Natural killer cell treated with Interleukin-12 subunit alpha and Interleukin-12 subunit beta and Interleukin-15 and Interleukin-18, amount 100 ng/mL, for 72 hours (primary cell): ENCODE data around the gene CAV2. TPM values are rescaled to one million over a fixed set of nuclear protein-coding genes. Genes with fewer than 3 reads are reported as not detected.

Source experiments
- ATAC-seq, 2 donors: fragments of 150-1000 bp; cut with Tn5 transposase in 1 of 2; sonication (Bioruptor Pico), chemical (Tn5 transposase) in 1 of 2; 2 replicates each; pipeline ENCODE4 v1.10.0; 2021
- DNase-seq: peaks from one replicate; pipeline ENCODE4 v3.0.0; 2022; ENCODE audit warnings: low spot score
- H3K27ac Mint-ChIP-seq, 2 donors: 1 replicate in 1 of 2; 2 replicates in 1 of 2; pipeline ENCODE4 v1.8.0; 2022; ENCODE audit warnings: mixed read lengths in 2 of 2, mild to moderate bottlenecking in 1 of 2, moderate library complexity in 1 of 2
- H3K27me3 Mint-ChIP-seq, 2 donors: 1 replicate in 1 of 2; 2 replicates in 1 of 2; pipeline ENCODE4 v1.8.0; 2022; ENCODE audit warnings: mixed read lengths in 2 of 2
- H3K36me3 Mint-ChIP-seq: one replicate; pipeline ENCODE4 v1.8.0; 2022; ENCODE audit warnings: mixed read lengths
- H3K4me1 Mint-ChIP-seq, 2 donors: 1 replicate in 1 of 2; 2 replicates in 1 of 2; pipeline ENCODE4 v1.8.0; 2022; ENCODE audit warnings: low read depth in 2 of 2, mixed read lengths in 2 of 2, mild to moderate bottlenecking in 1 of 2
- H3K4me3 Mint-ChIP-seq: one replicate; pipeline ENCODE4 v1.8.0; 2022; ENCODE audit warnings: mixed read lengths
- H3K9me3 Mint-ChIP-seq: 2 replicates; pipeline ENCODE4 v1.8.0; 2022; ENCODE audit warnings: mixed read lengths
- total RNA-seq, 2 donors: library from RNA; stranded (reverse); gene quantifications; one replicate each; pipeline ENCODE4 v1.2.3, GENCODE V29; 2022

CAV2 gene
- total RNA-seq, 2 donors from 2014 or later: not detected

DNA sequence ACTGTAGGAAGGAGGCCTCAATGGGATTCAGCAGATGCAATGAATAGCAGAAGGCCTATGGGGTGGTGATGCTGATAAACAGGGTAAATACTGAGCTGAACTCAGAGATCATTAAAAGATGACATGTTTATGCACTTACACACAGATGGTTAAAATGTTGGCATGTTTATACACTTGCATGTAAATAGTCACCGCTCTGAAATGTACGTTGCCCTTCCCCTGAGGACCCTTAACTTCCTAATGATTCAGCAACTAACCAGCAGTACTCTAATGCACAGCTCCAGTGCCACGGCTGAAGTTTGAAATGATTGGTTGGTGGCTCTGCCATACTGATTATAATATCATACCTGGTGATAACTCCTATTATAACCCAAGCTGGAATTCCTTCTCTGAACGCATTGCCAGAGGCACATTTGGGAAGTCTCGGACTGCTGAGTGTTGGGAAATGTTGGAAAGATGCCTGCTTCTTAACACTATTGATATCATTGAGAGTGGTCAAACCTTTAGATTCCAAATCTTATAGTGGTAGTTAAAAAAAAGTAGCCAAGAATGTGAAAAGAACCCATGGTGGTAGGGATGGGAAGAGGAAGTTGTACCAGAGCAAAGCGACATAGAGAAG, 21.6 kb downstream of the CAV2 start:
- H3K9me3 Mint-ChIP-seq: no peaks in the 10 kb centered on the region
- H3K4me1 Mint-ChIP-seq: peaks cover 11 to 14% of the 10 kb centered on the region in 2 donors
- peaks cover 38 to 53% of the 10 kb centered on the region in 2 donors for H3K27me3 Mint-ChIP-seq
- no peak overlapping the region for H3K4me3 Mint-ChIP-seq
- H3K27ac Mint-ChIP-seq: no peak overlapping the region
- DNase-seq (no peak), ATAC-seq (no peak)
- peaks cover 5% of the 10 kb centered on the region for H3K36me3 Mint-ChIP-seq

DNA sequence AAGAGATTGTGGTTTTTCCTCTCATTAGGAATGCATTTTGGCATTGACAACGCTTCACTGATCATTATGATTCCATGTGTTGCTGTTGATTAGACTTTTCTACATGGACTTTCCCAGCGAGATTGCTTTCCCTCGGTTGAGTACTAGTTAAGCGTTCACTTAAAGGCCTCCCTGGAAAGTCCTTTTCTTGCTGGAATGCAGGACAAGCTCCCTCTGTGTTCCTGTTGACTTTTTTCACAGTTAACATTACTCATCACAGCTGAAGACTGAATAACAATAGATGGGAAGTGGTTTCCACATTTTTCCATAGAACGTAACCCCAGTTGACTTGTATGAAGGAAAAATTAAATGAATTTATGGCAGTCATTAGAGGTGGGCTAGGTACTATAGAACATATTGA, 22.7 kb downstream of the CAV2 start:
- Mint-ChIP-seq H3K27ac (no peak overlapping the region), H3K36me3 (peaks cover 5% of the 10 kb centered on the region), H3K4me1 (peaks cover 14 to 18% of the 10 kb centered on the region in 2 donors), H3K4me3 (no peak overlapping the region), H3K27me3 (peaks cover 45 to 64% of the 10 kb centered on the region in 2 donors), H3K9me3 (no peaks in the 10 kb centered on the region)
- ATAC-seq: no peak
- no peak for DNase-seq

DNA sequence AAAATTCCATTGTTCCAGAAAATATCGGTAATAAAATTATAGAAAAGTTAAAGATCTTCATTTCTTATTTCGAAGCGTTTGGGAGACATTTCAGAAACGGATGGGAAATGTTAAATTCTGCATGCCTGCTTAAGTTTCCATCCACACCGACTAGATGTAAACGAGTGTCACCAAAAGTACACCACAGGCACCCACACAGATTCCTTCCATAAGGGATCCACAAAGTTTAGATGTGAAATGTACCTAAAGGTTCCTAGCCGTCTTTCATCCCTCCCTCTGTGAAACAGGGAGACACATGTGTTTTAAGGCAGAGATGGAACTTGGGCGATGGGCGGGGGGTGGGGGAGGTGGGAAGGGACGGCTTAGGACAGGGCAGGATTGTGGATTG, 24.7 kb downstream of the CAV2 start:
- ATAC-seq (no peak), DNase-seq (no peak)
- H3K36me3 Mint-ChIP-seq: peaks cover 5% of the 10 kb centered on the region
- no peaks in the 10 kb centered on the region for H3K9me3 Mint-ChIP-seq
- no peak overlapping the region for H3K27ac Mint-ChIP-seq
- peak overlapping the region; percentile 27 for H3K4me3 Mint-ChIP-seq
- H3K4me1 Mint-ChIP-seq: peaks cover 14 to 18% of the 10 kb centered on the region in 2 donors
- H3K27me3 Mint-ChIP-seq: peaks cover 55 to 72% of the 10 kb centered on the region in 2 donors

DNA sequence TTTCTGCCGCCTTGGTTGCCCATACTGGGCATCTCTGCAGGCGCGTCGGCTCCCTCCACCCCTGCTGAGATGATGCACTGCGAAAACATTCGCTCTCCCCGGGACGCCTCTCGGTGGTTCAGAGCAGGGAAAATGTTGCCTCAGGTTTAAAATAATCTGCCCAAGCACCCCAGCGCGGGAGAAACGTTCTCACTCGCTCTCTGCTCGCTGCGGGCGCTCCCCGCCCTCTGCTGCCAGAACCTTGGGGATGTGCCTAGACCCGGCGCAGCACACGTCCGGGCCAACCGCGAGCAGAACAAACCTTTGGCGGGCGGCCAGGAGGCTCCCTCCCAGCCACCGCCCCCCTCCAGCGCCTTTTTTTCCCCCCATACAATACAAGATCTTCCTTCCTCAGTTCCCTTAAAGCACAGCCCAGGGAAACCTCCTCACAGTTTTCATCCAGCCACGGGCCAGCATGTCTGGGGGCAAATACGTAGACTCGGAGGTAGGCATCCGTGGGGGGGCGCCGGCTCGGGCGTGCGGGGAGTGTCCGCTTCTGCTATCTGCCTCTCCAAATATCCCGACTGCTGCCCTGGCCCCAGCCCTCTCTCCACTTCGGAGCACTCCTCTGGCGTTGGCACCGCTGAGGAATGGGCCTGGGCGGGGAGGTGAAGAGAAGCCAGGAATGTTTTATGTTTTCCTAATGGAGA, 25.2 kb downstream of the CAV2 start, which contains the start of gene CAV1:
Gene CAV1 (plus strand): TSS at position 428 of the 689 bp plus-strand sequence. CDS start 27 bp downstream, at position 455.
- ATAC-seq: peak; percentile 25 to 48
- H3K36me3 Mint-ChIP-seq: peaks cover 5% of the 10 kb centered on the region
- no peak for DNase-seq
- no peaks in the 10 kb centered on the region for H3K9me3 Mint-ChIP-seq
- peak within 1 kb of the TSS; percentile 86 for H3K4me3 Mint-ChIP-seq
- peaks cover 14 to 18% of the 10 kb centered on the region in 2 donors for H3K4me1 Mint-ChIP-seq
- no peak within 1 kb of the TSS for H3K27ac Mint-ChIP-seq
- H3K27me3 Mint-ChIP-seq: peaks cover 50 to 67% of the 10 kb centered on the region in 2 donors

DNA sequence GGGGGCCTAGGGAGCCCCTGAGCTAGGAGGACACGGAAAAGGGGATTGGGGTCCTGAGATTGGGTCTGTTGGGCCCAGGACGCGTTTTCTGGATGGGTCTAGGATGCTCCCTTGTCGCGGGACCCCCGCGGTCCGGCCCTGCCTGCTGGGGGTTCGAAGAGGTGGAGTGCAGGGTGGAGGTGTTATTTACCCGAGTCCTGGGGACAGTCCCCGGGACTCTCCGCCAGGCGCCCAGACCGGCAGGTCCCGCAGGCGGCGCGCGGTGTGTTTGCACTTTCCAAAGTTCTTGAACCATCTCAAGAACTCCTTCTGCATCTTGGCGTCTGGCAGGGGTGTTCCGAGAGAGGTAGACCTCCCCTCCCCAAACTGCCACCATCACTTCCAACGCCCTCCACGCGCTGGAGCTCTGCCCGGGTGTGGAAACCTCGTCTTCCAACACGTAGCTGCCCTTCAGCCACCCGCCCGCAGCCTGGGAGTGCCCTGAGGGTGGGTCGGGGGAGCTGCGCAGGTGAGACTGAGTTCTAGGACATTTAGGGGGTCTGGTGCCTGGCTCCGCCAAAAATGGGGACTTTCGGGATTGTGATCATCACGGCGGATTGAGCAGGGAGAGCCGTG, 25.9 kb downstream of the CAV2 start:
- no peak overlapping the region for H3K27ac Mint-ChIP-seq

DNA sequence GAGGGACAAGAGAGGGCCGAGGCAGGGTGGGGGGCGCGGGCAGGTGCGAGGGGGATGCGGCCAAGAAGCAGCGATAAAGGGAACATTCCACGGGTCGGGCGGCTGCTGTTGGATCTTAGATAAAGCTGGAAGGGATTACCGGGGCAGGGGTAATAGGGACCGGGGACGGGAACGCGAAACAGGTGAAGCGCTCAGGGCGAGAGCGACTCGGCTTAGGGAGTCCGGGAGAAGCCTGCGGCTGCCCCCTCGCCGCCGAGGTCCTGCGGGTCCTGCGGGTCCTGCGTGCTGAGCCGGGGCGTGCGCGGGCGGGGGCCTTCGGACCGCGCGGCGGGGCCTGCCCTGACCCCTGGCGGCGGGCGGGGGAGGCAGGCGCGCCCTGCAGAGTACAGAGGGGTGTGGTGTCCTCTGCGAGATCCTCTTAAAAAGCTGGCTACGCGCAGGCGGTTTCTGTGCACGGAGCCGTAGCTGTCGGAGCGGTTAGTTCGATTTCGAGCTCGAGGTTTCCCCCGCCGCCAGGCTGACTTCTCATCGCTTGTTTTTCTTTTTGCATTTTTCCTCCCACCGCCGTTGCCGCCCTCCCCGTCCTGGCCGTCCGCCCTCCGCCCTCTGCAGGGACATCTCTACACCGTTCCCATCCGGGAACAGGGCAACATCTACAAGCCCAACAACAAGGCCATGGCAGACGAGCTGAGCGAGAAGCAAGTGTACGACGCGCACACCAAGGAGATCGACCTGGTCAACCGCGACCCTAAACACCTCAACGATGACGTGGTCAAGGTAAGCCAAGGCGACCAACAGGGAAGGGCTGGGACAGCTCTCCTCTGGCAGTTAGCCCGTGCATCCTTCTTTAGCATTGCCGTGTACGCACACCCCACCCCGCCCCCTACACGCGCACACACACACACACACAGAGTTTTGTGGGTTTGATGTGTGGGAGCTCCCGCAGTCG, 26.6 kb downstream of the CAV2 start:
- DNase-seq (peak; percentile 77), ATAC-seq (peak; percentile 95 to 96)
- Mint-ChIP-seq H3K27me3 (peaks cover 51 to 72% of the 10 kb centered on the region in 2 donors), H3K4me3 (peak overlapping the region; percentile 86), H3K36me3 (peaks cover 5% of the 10 kb centered on the region), H3K27ac (no peak overlapping the region), H3K4me1 (peaks cover 14 to 18% of the 10 kb centered on the region in 2 donors), H3K9me3 (no peaks in the 10 kb centered on the region)

More for the DNA sequence above, 25.9 kb downstream of the CAV2 start:
- DNase-seq: no peak
- Mint-ChIP-seq H3K27me3 (peaks cover 48 to 68% of the 10 kb centered on the region in 2 donors), H3K9me3 (no peaks in the 10 kb centered on the region), H3K36me3 (peaks cover 5% of the 10 kb centered on the region), H3K4me1 (peaks cover 14 to 18% of the 10 kb centered on the region in 2 donors), H3K4me3 (peak overlapping the region; percentile 86)
- peak; percentile 59 to 73 for ATAC-seq

DNA sequence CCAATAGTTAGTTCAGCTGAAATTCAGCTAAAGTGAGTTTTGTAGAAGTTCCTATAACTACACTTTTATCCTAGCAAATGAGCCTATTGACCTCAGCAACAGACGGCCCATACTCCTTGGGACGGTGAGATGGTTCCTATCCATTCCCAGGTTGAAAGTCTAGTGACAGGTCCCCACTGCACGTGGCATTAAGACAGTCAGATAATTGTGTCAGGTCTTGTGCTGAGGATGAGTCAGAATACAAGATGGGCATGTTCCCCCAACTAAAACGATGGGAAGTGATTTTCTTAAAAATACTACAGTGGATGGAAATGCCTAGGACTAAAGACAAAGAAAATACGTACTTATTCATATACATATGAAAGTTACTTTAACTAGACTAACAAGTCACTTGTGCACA, 27.4 kb downstream of the CAV2 start:
- Mint-ChIP-seq H3K9me3 (no peaks in the 10 kb centered on the region), H3K4me1 (peaks cover 14 to 18% of the 10 kb centered on the region in 2 donors), H3K36me3 (peaks cover 5% of the 10 kb centered on the region), H3K27ac (no peak overlapping the region), H3K27me3 (peaks cover 50 to 65% of the 10 kb centered on the region in 2 donors), H3K4me3 (peak overlapping the region; percentile 86)
- no peak for ATAC-seq
- no peak for DNase-seq

DNA sequence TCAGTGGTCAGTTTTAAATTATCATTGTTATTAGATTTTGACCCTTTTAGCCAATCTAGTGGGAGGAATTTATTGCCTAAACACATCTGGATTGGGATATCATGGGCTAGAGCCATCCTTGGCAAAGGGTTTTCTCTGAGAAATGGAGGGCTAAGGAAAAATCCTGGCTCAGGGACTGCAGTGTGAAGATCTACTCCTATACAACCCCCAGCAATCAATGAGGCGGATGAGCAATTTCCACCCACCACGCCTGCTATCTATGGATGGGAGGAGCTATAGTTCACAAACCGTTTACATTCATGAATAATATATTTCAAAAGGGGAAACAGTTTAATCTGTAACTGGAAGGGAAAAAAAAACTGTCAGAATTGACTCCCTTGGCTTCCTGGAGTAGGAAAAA, 28.0 kb downstream of the CAV2 start:
- Mint-ChIP-seq H3K4me1 (peaks cover 14 to 18% of the 10 kb centered on the region in 2 donors), H3K9me3 (no peaks in the 10 kb centered on the region), H3K36me3 (peaks cover 5% of the 10 kb centered on the region), H3K27me3 (peaks cover 54 to 63% of the 10 kb centered on the region in 2 donors), H3K4me3 (no peak overlapping the region), H3K27ac (no peak overlapping the region)
- DNase-seq (no peak), ATAC-seq (no peak)

DNA sequence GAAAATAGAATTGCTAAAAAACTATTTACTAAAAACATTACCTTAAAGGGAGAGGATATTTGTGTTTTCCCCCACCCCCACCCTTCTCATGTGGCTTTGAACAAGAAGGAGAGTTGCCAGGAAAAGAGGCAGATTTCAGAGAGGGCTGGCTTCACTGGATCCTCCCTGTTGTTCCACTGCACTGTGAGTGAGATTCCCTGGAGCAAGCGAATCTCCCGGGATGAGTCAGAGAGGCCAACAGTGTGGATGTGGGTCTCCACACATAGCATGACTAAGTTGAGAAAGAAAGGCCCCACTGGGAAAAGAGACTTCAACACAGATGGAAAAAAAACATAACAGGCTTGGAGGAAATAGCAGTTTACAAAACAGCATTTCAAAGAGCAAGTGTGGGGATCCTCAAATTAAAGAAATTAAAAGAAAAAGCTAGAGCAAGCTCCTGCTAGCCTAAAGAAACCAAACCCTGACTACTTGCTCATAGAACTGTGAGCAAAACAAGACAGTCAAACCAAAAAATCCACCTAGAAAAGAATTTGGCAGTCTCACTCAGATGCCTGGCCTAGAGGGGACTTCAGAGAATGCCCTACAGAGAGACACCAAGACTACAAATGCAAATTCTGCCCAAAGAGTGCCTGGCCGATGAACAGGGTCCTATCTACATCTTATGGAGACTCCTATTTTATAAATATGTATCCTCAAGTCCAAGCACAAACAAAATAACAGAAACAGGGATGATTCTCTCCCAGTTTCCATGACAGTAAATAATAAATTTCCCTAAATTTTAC, 28.7 kb downstream of the CAV2 start:
- DNase-seq (no peak), ATAC-seq (no peak)
- H3K4me3 Mint-ChIP-seq: no peak overlapping the region
- H3K27me3 Mint-ChIP-seq: peaks cover 49 to 59% of the 10 kb centered on the region in 2 donors
- H3K9me3 Mint-ChIP-seq: no peaks in the 10 kb centered on the region
- no peak overlapping the region for H3K27ac Mint-ChIP-seq
- H3K36me3 Mint-ChIP-seq: no peaks in the 10 kb centered on the region
- peaks cover 14 to 18% of the 10 kb centered on the region in 2 donors for H3K4me1 Mint-ChIP-seq

DNA sequence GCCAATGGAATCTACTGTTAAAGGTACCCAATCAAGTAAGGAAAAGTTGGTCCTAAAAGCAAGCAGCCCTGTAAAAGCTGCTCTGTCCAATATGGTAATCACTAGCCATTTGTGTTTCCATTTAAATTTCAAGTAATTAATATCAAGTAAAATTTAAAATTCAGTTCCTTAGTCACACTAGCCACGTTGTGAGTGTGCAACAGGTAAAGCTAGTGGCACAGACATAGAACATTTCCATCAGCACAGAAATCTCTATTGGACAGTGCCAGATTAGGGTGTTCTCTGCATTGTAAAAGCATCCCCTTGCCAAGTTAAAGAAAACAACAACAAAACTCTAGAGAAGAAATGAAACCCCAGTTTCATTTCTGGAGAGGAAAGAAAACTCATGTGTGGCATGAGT, 29.7 kb downstream of the CAV2 start:
- no peak overlapping the region for H3K4me3 Mint-ChIP-seq
- peaks cover 41 to 49% of the 10 kb centered on the region in 2 donors for H3K27me3 Mint-ChIP-seq
- ATAC-seq (no peak), DNase-seq (no peak)
- H3K9me3 Mint-ChIP-seq: no peaks in the 10 kb centered on the region
- no peaks in the 10 kb centered on the region for H3K36me3 Mint-ChIP-seq
- H3K4me1 Mint-ChIP-seq: peaks cover 14 to 18% of the 10 kb centered on the region in 2 donors
- H3K27ac Mint-ChIP-seq: no peak overlapping the region

DNA sequence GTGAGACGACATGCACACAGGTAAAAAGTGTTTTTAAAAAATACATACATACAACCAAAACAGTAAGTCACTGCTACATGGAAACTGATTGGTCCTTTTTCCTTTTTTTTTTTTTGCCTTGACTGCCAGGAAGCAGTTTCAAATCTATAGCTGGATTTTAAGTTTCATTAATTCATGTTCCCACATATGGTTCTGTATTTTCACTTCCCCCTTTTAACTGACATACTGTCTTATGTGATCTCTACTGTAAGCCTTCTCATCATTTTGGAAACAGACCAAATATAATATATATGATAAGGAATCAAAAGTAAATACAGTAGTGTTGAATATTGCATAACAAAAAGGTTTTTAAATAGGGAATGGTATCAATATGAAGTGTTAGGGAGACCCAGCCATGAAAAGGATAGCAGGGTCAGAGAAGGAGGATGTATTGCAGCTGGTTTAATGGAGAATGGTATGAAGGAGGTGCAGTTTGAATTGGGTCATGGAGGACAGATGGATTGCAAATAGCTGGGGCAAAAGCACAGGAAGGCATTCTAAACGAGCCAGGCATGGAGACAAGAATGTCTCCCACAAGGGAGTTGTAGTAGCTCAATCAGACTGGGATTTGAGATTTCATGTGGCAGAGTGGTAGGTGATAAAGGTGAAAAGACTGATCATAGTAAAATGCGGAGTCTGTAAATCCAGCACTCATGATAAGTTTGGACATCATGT, 30.7 kb downstream of the CAV2 start:
- Mint-ChIP-seq H3K4me3 (no peak overlapping the region), H3K27me3 (peaks cover 33 to 39% of the 10 kb centered on the region in 2 donors), H3K27ac (no peak overlapping the region), H3K36me3 (no peaks in the 10 kb centered on the region), H3K4me1 (peaks cover 6 to 11% of the 10 kb centered on the region in 2 donors), H3K9me3 (no peaks in the 10 kb centered on the region)
- no peak for DNase-seq
- ATAC-seq: no peak

DNA sequence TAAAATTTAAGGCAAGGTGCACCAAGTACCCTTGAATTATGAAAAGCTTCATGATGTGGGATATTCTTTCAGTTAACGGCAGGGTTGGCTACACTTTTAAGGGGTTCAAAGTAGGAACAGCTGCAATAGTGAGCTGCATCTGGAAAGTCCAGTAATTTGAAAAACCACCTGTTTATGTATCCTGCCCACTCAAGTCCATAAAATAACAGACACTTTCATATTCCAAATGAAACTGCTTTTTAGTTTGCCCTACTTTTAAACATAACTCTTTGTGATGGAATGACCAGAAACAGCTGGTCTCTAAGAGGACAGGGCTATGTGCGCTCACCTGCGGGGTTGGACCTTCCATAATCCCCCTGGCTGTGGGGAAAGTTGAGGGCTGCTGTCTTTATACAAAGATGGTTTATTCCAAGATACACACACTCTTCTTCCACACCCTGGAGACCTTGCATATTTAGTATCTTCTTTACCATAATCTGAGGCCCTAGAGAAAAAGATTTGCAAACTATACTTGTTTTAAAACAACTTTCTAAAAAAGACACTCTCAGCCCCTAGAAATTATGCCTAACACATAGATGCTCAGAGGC, 32.7 kb downstream of the CAV2 start:
- Mint-ChIP-seq H3K4me3 (no peak overlapping the region), H3K27me3 (peaks cover 25 to 28% of the 10 kb centered on the region in 2 donors), H3K9me3 (no peaks in the 10 kb centered on the region), H3K36me3 (no peaks in the 10 kb centered on the region), H3K27ac (no peak overlapping the region), H3K4me1 (no peaks in the 10 kb centered on the region)
- ATAC-seq (no peak), DNase-seq (no peak)
